Sigmoid colon (tissue), 7 donors: ENCODE data around the gene CNGB1. TPM values are rescaled to one million over a fixed set of nuclear protein-coding genes. Genes with fewer than 3 reads are reported as not detected.

ENCODE experiments used
- DNase-seq: peaks from one replicate; pipeline ENCODE4 v3.0.0-alpha.2; 2019
- H3K27ac ChIP-seq, 4 donors: fragments of 200-600 bp; sonication (generic); one replicate each; pipeline ENCODE4 v1.5.1; 2016 to 2019; ENCODE audit warnings: mild to moderate bottlenecking in 1 of 4
- H3K27me3 ChIP-seq, 3 donors: fragments of 200-600 bp; sonication (generic); one replicate each; pipeline ENCODE4 v1.5.1; 2019; ENCODE audit warnings: mild to moderate bottlenecking in 1 of 3
- H3K36me3 ChIP-seq, 4 donors: fragments of 200-600 bp; sonication (generic); one replicate each; pipeline ENCODE4 v1.5.1; 2016 to 2019
- H3K4me1 ChIP-seq, 4 donors: fragments of 200-600 bp; sonication (generic); one replicate each; pipeline ENCODE4 v1.5.1; 2017 to 2019
- H3K4me3 ChIP-seq, 4 donors: fragments of 200-600 bp; sonication (generic); one replicate each; pipeline ENCODE4 v1.5.1; 2017 to 2019; ENCODE audit warnings: mild to moderate bottlenecking in 2 of 4, moderate library complexity in 1 of 4
- H3K9me3 ChIP-seq, 4 donors: fragments of 200-600 bp in 3 of 4; sonication (generic) in 3 of 4; one replicate each; pipeline versions ENCODE4 v1.5.1 to v1.6.1; 2013 to 2019
- CTCF ChIP-seq, 4 experiments: fragments of 450-650 bp in 3 of 4; fragments of 200-600 bp in 1 of 4; IDR thresholded peaks; one replicate each; pipeline ENCODE4 v1.5.1; 2016 to 2019; ENCODE audit warnings: antibody characterized with exemption in 4 of 4, mild to moderate bottlenecking in 3 of 4, moderate library complexity in 2 of 4
- EP300 ChIP-seq, 4 donors: sonication (generic); formaldehyde crosslinking; IDR thresholded peaks; one replicate each; pipeline ENCODE4 v1.6.1; 2017; ENCODE audit warnings: antibody characterized with exemption in 4 of 4
- POLR2A ChIP-seq, 2 donors: fragments of 450-650 bp; IDR thresholded peaks; one replicate each; pipeline ENCODE4 v1.6.1; 2016; ENCODE audit warnings: antibody characterized with exemption in 2 of 2, mild to moderate bottlenecking in 2 of 2, moderate library complexity in 2 of 2
- POLR2AphosphoS5 ChIP-seq, 4 donors: sonication (generic); formaldehyde crosslinking; IDR thresholded peaks; one replicate each; pipeline ENCODE4 v1.6.1; 2017; ENCODE audit warnings: antibody characterized with exemption in 4 of 4
- WGBS, 2 donors: extraction: QIAGEN DNeasy Blood & Tissue Kit; methylation state at CpG; one replicate each; pipeline ENCODE4 v1.1.7; 2013; 5-methylcytosine and 5-hydroxymethylcytosine counted together
- intact Hi-C: fragments of 100-400 bp; cut with DNase I; formaldehyde crosslinking; loops from one replicate; pipeline ENCODE4 v1.15.1; 2023
- polyA plus RNA-seq, 3 donors: library from polyadenylated mRNA; stranded (reverse); fragments of 200-250 nt; gene quantifications; one replicate each; pipeline ENCODE4 v1.2.3, GENCODE V29; 2013
- total RNA-seq, 4 donors: library from RNA; depleted of rRNA; stranded (reverse); fragments of >200 nt; gene quantifications; one replicate each; pipeline ENCODE4 v1.1.0, GENCODE V29; 2016
- donor health status: healthy with polysubstance abuse.
- donor health status: Bipolar disorder and iron deficiency.
- donor health status: healthy.

Gene CNGB1
- total and polyA plus RNA-seq, 7 donors: 0.70 to 13.0 (median 1.4) TPM; not detected in 3

GRCh38 chr16:57941016-57941664 is 29.8 kb downstream of the CNGB1 start:
- Histone ChIP-seq H3K4me1 (peaks cover 0 to 9% (median 4%) of the 10 kb centered on the region in 4 donors), H3K4me3 (no peak overlapping the region), H3K27me3 (peaks cover 0 to 10% (median 3%) of the 10 kb centered on the region in 3 donors), H3K9me3 (no peaks in the 10 kb centered on the region), H3K36me3 (no peaks in the 10 kb centered on the region), H3K27ac (no peak overlapping the region)
- TF ChIP-seq POLR2A (IDR thresholded peaks at IDR 0.05) (no peak), CTCF (IDR thresholded peaks at IDR 0.05) (no peak), POLR2AphosphoS5 (IDR thresholded peaks at IDR 0.05) (no peak), EP300 (IDR thresholded peaks at IDR 0.05) (no peak)
- 17 to 68% methylated on average over 11 of the region's 11 CpGs for WGBS, 2 donors
- intact Hi-C loops: no loop called here
- no peak for DNase-seq

GRCh38 chr16:57940382-57940966 is 30.5 kb downstream of the CNGB1 start:
- TF ChIP-seq CTCF (IDR thresholded peaks at IDR 0.05) (no peak), POLR2A (IDR thresholded peaks at IDR 0.05) (no peak), EP300 (IDR thresholded peaks at IDR 0.05) (no peak), POLR2AphosphoS5 (IDR thresholded peaks at IDR 0.05) (no peak)
- DNase-seq: no peak
- Histone ChIP-seq H3K27ac (no peak overlapping the region), H3K4me3 (no peak overlapping the region), H3K27me3 (peaks cover 0 to 10% (median 3%) of the 10 kb centered on the region in 3 donors), H3K4me1 (peaks cover 0 to 9% (median 4%) of the 10 kb centered on the region in 4 donors), H3K36me3 (no peaks in the 10 kb centered on the region), H3K9me3 (no peaks in the 10 kb centered on the region)
- intact Hi-C loops: no loop called here
- 84 to 90% methylated on average over 5 of the region's 5 CpGs for WGBS, 2 donors

GRCh38 chr16:57939872-57940224 is 31.1 kb downstream of the CNGB1 start:
- no peak for DNase-seq
- H3K27ac ChIP-seq: no peak overlapping the region
- peaks cover 0 to 10% (median 3%) of the 10 kb centered on the region in 3 donors for H3K27me3 ChIP-seq
- TF ChIP-seq CTCF (IDR thresholded peaks at IDR 0.05) (no peak), POLR2A (IDR thresholded peaks at IDR 0.05) (no peak), POLR2AphosphoS5 (IDR thresholded peaks at IDR 0.05) (no peak), EP300 (IDR thresholded peaks at IDR 0.05) (no peak)
- no peaks in the 10 kb centered on the region for H3K9me3 ChIP-seq
- WGBS, 2 donors: 84 to 92% methylated on average over 10 of the region's 10 CpGs
- intact Hi-C loops: no loop called here
- peaks cover 0 to 9% (median 4%) of the 10 kb centered on the region in 4 donors for H3K4me1 ChIP-seq
- no peak overlapping the region for H3K4me3 ChIP-seq
- H3K36me3 ChIP-seq: no peaks in the 10 kb centered on the region

GRCh38 chr16:57938936-57939871 is 31.7 kb downstream of the CNGB1 start:
- no peak overlapping the region for H3K4me3 ChIP-seq
- WGBS, 2 donors: 26 to 58% methylated on average over 13 of the region's 13 CpGs
- no peaks in the 10 kb centered on the region for H3K36me3 ChIP-seq
- H3K4me1 ChIP-seq: peaks cover 0 to 9% (median 4%) of the 10 kb centered on the region in 4 donors
- no peaks in the 10 kb centered on the region for H3K9me3 ChIP-seq
- intact Hi-C loops: no loop called here
- TF ChIP-seq POLR2AphosphoS5 (IDR thresholded peaks at IDR 0.05): no peak
- no peak for TF ChIP-seq EP300 (IDR thresholded peaks at IDR 0.05)
- TF ChIP-seq POLR2A (IDR thresholded peaks at IDR 0.05): no peak
- TF ChIP-seq CTCF (IDR thresholded peaks at IDR 0.05): no peak
- no peak overlapping the region for H3K27ac ChIP-seq
- peaks cover 0 to 10% (median 3%) of the 10 kb centered on the region in 3 donors for H3K27me3 ChIP-seq
- DNase-seq: no peak
